TTC549 (cell line): ENCODE data around the gene IL19.
A peak's percentile ranks its signal among the peaks of the same experiment; 100 is the strongest.

Source experiments
- FAIRE-seq: peaks from 2 replicates; lab custom pipeline; 2012; peaks lifted over from hg19 to GRCh38; lab: Jason Lieb, UNC

Gene IL19

GRCh38 chr1:206800891-206801290 is 30.3 kb downstream of the IL19 start:
- FAIRE-seq, result no peak

- FAIRE-seq, result no peak
Observed at GRCh38 chr1:206801467-206801866, 30.9 kb downstream of the IL19 start.

- no peak for FAIRE-seq
Observed at GRCh38 chr1:206802401-206802800, 31.8 kb downstream of the IL19 start.

- FAIRE-seq, result no peak
Observed at GRCh38 chr1:206803221-206803730, 32.7 kb downstream of the IL19 start.

GRCh38 chr1:206804156-206804737 is 33.7 kb downstream of the IL19 start:
- no peak for FAIRE-seq

- FAIRE-seq, result no peak
Observed at GRCh38 chr1:206805357-206805756, 34.8 kb downstream of the IL19 start.

- FAIRE-seq, result no peak
Observed at GRCh38 chr1:206808615-206809014, 38.0 kb downstream of the IL19 start.

GRCh38 chr1:206809504-206810084 is 39.0 kb downstream of the IL19 start:
- no peak for FAIRE-seq

GRCh38 chr1:206812471-206812870 is 41.9 kb downstream of the IL19 start:
- no peak for FAIRE-seq

- no peak for FAIRE-seq
Observed at GRCh38 chr1:206814716-206815341, 44.3 kb downstream of the IL19 start.

GRCh38 chr1:206816390-206817287 is 46.1 kb downstream of the IL19 start:
- FAIRE-seq, result peak; percentile 3

GRCh38 chr1:206821493-206821892 is 50.9 kb downstream of the IL19 start:
- FAIRE-seq, result no peak

GRCh38 chr1:206823727-206824126 is 53.2 kb downstream of the IL19 start:
- no peak for FAIRE-seq

- FAIRE-seq, result no peak
Observed at GRCh38 chr1:206824331-206824730, 53.8 kb downstream of the IL19 start.

GRCh38 chr1:206826394-206826793 is 55.8 kb downstream of the IL19 start:
- no peak for FAIRE-seq

GRCh38 chr1:206828061-206828460 is 57.5 kb downstream of the IL19 start:
- FAIRE-seq, result no peak

- no peak for FAIRE-seq
Observed at GRCh38 chr1:206828765-206829164, 58.2 kb downstream of the IL19 start.

- no peak for FAIRE-seq
Observed at GRCh38 chr1:206829282-206829681, 58.7 kb downstream of the IL19 start.

- no peak for FAIRE-seq
Observed at GRCh38 chr1:206829875-206830274, 59.3 kb downstream of the IL19 start.

GRCh38 chr1:206831650-206832049 is 61.1 kb downstream of the IL19 start:
- no peak for FAIRE-seq

GRCh38 chr1:206832352-206832880 is 61.8 kb downstream of the IL19 start:
- FAIRE-seq, result no peak

- no peak for FAIRE-seq
Observed at GRCh38 chr1:206833106-206833680, 62.6 kb downstream of the IL19 start.
